Activated CD4-positive, alpha-beta memory T cell treated with anti-CD3 and anti-CD28 coated beads, Interleukin-2, amount 10 ng/mL, durations not matched to agents 7 days and 5 days (primary cell): ENCODE data around the gene PPP1R13L. TPM values are rescaled to one million over a fixed set of nuclear protein-coding genes. Genes with fewer than 3 reads are reported as not detected.
"Not testable (repeated sequence)": the region's sequence is repeated elsewhere in the genome, so short reads cannot be mapped to it uniquely, and the experiment has no call there.

Experiments used
- CTCF ChIA-PET: fragments of 350-600 bp; sonication (Branson Sonifier 250); formaldehyde crosslinking; loops from one replicate; lab custom pipeline; 2021; ENCODE audit warnings: antibody characterized with exemption, inconsistent platforms; lab: Charles Lee
- POLR2A ChIA-PET: fragments of 350-600 bp; sonication (Branson Sonifier 250); formaldehyde crosslinking; loops from one replicate; lab custom pipeline; 2021; ENCODE audit warnings: antibody characterized with exemption; lab: Charles Lee
- DNase-seq: peaks from one replicate; pipeline ENCODE4 v3.0.0-alpha.2; 2020
- H3K27ac Mint-ChIP-seq: one replicate; pipeline ENCODE4 v1.8.0; 2021; ENCODE audit warnings: mild to moderate bottlenecking, mixed read lengths
- H3K27me3 Mint-ChIP-seq: one replicate; pipeline ENCODE4 v1.8.0; 2021; ENCODE audit warnings: mixed read lengths
- H3K36me3 Mint-ChIP-seq: one replicate; pipeline ENCODE4 v1.8.0; 2021; ENCODE audit warnings: low read depth, mixed read lengths
- H3K4me1 Mint-ChIP-seq: one replicate; pipeline ENCODE4 v1.8.0; 2021; ENCODE audit warnings: mixed read lengths
- H3K4me3 Mint-ChIP-seq: one replicate; pipeline ENCODE4 v1.8.0; 2021; ENCODE audit warnings: mild to moderate bottlenecking, mixed read lengths
- H3K9me3 Mint-ChIP-seq: one replicate; pipeline ENCODE4 v1.8.0; 2021; ENCODE audit warnings: mixed read lengths
- total RNA-seq, 2 experiments: library from RNA; stranded (reverse); gene quantifications; one replicate each; pipeline ENCODE4 v1.2.3, GENCODE V29; 2021

The PPP1R13L gene
- total RNA-seq, 2 experiments from 2014 or later, result 13.0 to 18.9 TPM

GRCh38 chr19:45443462-45444317, 38.8 kb upstream of the PPP1R13L start:
- Mint-ChIP-seq H3K27ac (peak overlapping the region; percentile 29), H3K4me1 (peaks cover 59% of the 10 kb centered on the region), H3K36me3 (peaks cover 3% of the 10 kb centered on the region), H3K27me3 (no peaks in the 10 kb centered on the region), H3K4me3 (peak overlapping the region; percentile 73), H3K9me3 (no peaks in the 10 kb centered on the region)
- ChIA-PET POLR2A (interaction anchor here (4.4 kb wide), 1 partner anchor 25 kb away, joined by 19 read pairs; the partner anchor contains the start of gene FOSB), CTCF (no interaction called here)
- DNase-seq, result peak; percentile 60

GRCh38 chr19:45442778-45443461, 38.1 kb upstream of the PPP1R13L start:
- POLR2A ChIA-PET, result interaction anchor here (4.4 kb wide), 1 partner anchor 25 kb away, joined by 19 read pairs; the partner anchor contains the start of gene FOSB
- DNase-seq, result peak; percentile 46

GRCh38 chr19:45442408-45442777, 37.5 kb upstream of the PPP1R13L start:
- H3K27ac Mint-ChIP-seq, result peak overlapping the region; percentile 61
- H3K36me3 Mint-ChIP-seq, result no peaks in the 10 kb centered on the region
- peaks cover 51% of the 10 kb centered on the region for H3K4me1 Mint-ChIP-seq
- no peaks in the 10 kb centered on the region for H3K27me3 Mint-ChIP-seq
- DNase-seq, result no peak
- no peaks in the 10 kb centered on the region for H3K9me3 Mint-ChIP-seq
- peak overlapping the region; percentile 73 for H3K4me3 Mint-ChIP-seq
- CTCF ChIA-PET, result interaction anchor here (7.4 kb wide), 1 partner anchor 35 kb away, joined by 311 read pairs; no protein-coding TSS in a partner anchor
- POLR2A ChIA-PET, result interaction anchor here (4.4 kb wide), 1 partner anchor 26 kb away, joined by 19 read pairs; the partner anchor contains the start of gene FOSB

More at GRCh38 chr19:45442778-45443461, 38.1 kb upstream of the PPP1R13L start:
- no peaks in the 10 kb centered on the region for H3K36me3 Mint-ChIP-seq
- peaks cover 54% of the 10 kb centered on the region for H3K4me1 Mint-ChIP-seq
- peak overlapping the region; percentile 61 for H3K27ac Mint-ChIP-seq
- H3K9me3 Mint-ChIP-seq, result no peaks in the 10 kb centered on the region
- peak overlapping the region; percentile 73 for H3K4me3 Mint-ChIP-seq
- no peaks in the 10 kb centered on the region for H3K27me3 Mint-ChIP-seq
- CTCF ChIA-PET, result interaction anchor here (7.4 kb wide), 1 partner anchor 35 kb away, joined by 311 read pairs; no protein-coding TSS in a partner anchor

GRCh38 chr19:45440873-45441654, 36.2 kb upstream of the PPP1R13L start:
- POLR2A ChIA-PET, result interaction anchor here (1.0 to 2.9 kb wide), 5 partner anchors 8 to 200 kb away, joined by 4 to 73 read pairs (median 11); no protein-coding TSS in a partner anchor
- Mint-ChIP-seq H3K27me3 (no peaks in the 10 kb centered on the region), H3K4me3 (peak overlapping the region; percentile 59), H3K27ac (peak overlapping the region; percentile 17), H3K4me1 (peaks cover 46% of the 10 kb centered on the region), H3K9me3 (no peaks in the 10 kb centered on the region), H3K36me3 (no peaks in the 10 kb centered on the region)
- CTCF ChIA-PET, result interaction anchor here (0.6 to 7.4 kb wide), 8 partner anchors 13 to 1866 kb away, joined by 3 to 311 read pairs (median 18); partner anchors contain the start of gene FOSB
- no peak for DNase-seq

GRCh38 chr19:45440259-45440638, 35.4 kb upstream of the PPP1R13L start:
- H3K9me3 Mint-ChIP-seq, result no peaks in the 10 kb centered on the region
- DNase-seq, result no peak
- peak overlapping the region; percentile 59 for H3K4me3 Mint-ChIP-seq
- H3K27ac Mint-ChIP-seq, result peak overlapping the region; percentile 73
- POLR2A ChIA-PET, result interaction anchor here (1.0 to 2.9 kb wide), 11 partner anchors 9 to 201 kb away, joined by 3 to 73 read pairs (median 8); partner anchors contain the start of gene FOSB
- no peaks in the 10 kb centered on the region for H3K27me3 Mint-ChIP-seq
- no peaks in the 10 kb centered on the region for H3K36me3 Mint-ChIP-seq
- H3K4me1 Mint-ChIP-seq, result peaks cover 42% of the 10 kb centered on the region
- CTCF ChIA-PET, result interaction anchor here (0.6 to 7.4 kb wide), 23 partner anchors 9 to 223 kb away, joined by 3 to 311 read pairs (median 7); partner anchors contain the start of genes FOSB and PPM1N

- H3K27me3 Mint-ChIP-seq, result no peaks in the 10 kb centered on the region
- ChIA-PET CTCF (interaction anchor here (0.6 to 7.4 kb wide), 36 partner anchors 9 to 253 kb away, joined by 3 to 311 read pairs (median 6); partner anchors contain the start of genes EML2, ERCC1, FOSB and PPM1N), POLR2A (interaction anchor here (0.6 to 2.9 kb wide), 17 partner anchors 8 to 202 kb away, joined by 3 to 73 read pairs (median 4); partner anchors contain the start of genes ERCC1 and FOSB)
- peak overlapping the region; percentile 59 for H3K4me3 Mint-ChIP-seq
- no peaks in the 10 kb centered on the region for H3K9me3 Mint-ChIP-seq
- peak overlapping the region; percentile 73 for H3K27ac Mint-ChIP-seq
- peaks cover 36% of the 10 kb centered on the region for H3K4me1 Mint-ChIP-seq
- H3K36me3 Mint-ChIP-seq, result no peaks in the 10 kb centered on the region
- DNase-seq, result peak; percentile 85
Measured at GRCh38 chr19:45439569-45440258, 34.8 kb upstream of the PPP1R13L start.

GRCh38 chr19:45439190-45439568, 34.3 kb upstream of the PPP1R13L start:
- H3K36me3 Mint-ChIP-seq, result no peaks in the 10 kb centered on the region
- no peak for DNase-seq
- peak overlapping the region; percentile 52 for H3K4me3 Mint-ChIP-seq
- ChIA-PET CTCF (interaction anchor here (0.6 to 7.4 kb wide), 35 partner anchors 9 to 254 kb away, joined by 3 to 311 read pairs (median 6); partner anchors contain the start of genes EML2, ERCC1, FOSB and PPM1N), POLR2A (interaction anchor here (0.6 to 2.9 kb wide), 17 partner anchors 8 to 203 kb away, joined by 3 to 73 read pairs (median 4); partner anchors contain the start of genes ERCC1 and FOSB)
- H3K27ac Mint-ChIP-seq, result no peak overlapping the region
- no peaks in the 10 kb centered on the region for H3K9me3 Mint-ChIP-seq
- H3K4me1 Mint-ChIP-seq, result peaks cover 32% of the 10 kb centered on the region
- H3K27me3 Mint-ChIP-seq, result no peaks in the 10 kb centered on the region

- H3K27ac Mint-ChIP-seq, result no peak overlapping the region
- peaks cover 16% of the 10 kb centered on the region for H3K4me1 Mint-ChIP-seq
- no peaks in the 10 kb centered on the region for H3K27me3 Mint-ChIP-seq
- ChIA-PET POLR2A (interaction anchor here (1.1 kb wide), 1 partner anchor 41 kb away, joined by 5 read pairs; no protein-coding TSS in a partner anchor), CTCF (interaction anchor here (1.0 to 7.4 kb wide), 4 partner anchors 11 to 49 kb away, joined by 3 to 311 read pairs (median 52); no protein-coding TSS in a partner anchor)
- no peak overlapping the region for H3K4me3 Mint-ChIP-seq
- no peaks in the 10 kb centered on the region for H3K9me3 Mint-ChIP-seq
- H3K36me3 Mint-ChIP-seq, result no peaks in the 10 kb centered on the region
- DNase-seq, result no peak
Measured at GRCh38 chr19:45437328-45437727, 32.5 kb upstream of the PPP1R13L start.

- H3K27me3 Mint-ChIP-seq, result peaks cover 13% of the 10 kb centered on the region
- H3K9me3 Mint-ChIP-seq, H3K4me3 Mint-ChIP-seq, H3K36me3 Mint-ChIP-seq, H3K4me1 Mint-ChIP-seq, H3K27ac Mint-ChIP-seq, DNase-seq, POLR2A ChIA-PET: not testable (repeated sequence)
- CTCF ChIA-PET, result interaction anchor here (0.9 to 1.2 kb wide), 2 partner anchors 36 to 46 kb away, joined by 3 to 5 read pairs; partner anchors contain the start of gene FOSB
Measured at GRCh38 chr19:45432543-45432942, 27.7 kb upstream of the PPP1R13L start.

- Mint-ChIP-seq H3K27me3 (peaks cover 14% of the 10 kb centered on the region), H3K4me1 (peaks cover 12% of the 10 kb centered on the region)
- ChIA-PET POLR2A (interaction anchor here (1.2 to 1.7 kb wide), 2 partner anchors 8 to 54 kb away, joined by 4 read pairs; no protein-coding TSS in a partner anchor), CTCF (interaction anchor here (1.2 to 2.3 kb wide), 2 partner anchors 9 to 54 kb away, joined by 3 to 17 read pairs; no protein-coding TSS in a partner anchor)
- not testable (repeated sequence) for DNase-seq, H3K36me3 Mint-ChIP-seq, H3K27ac Mint-ChIP-seq, H3K9me3 Mint-ChIP-seq, H3K4me3 Mint-ChIP-seq
Measured at GRCh38 chr19:45431008-45431407, 26.1 kb upstream of the PPP1R13L start.

GRCh38 chr19:45429896-45430295, 25.0 kb upstream of the PPP1R13L start:
- Mint-ChIP-seq H3K4me1 (peaks cover 16% of the 10 kb centered on the region), H3K27me3 (peaks cover 14% of the 10 kb centered on the region)
- H3K9me3 Mint-ChIP-seq, H3K27ac Mint-ChIP-seq, H3K4me3 Mint-ChIP-seq, H3K36me3 Mint-ChIP-seq, DNase-seq: not testable (repeated sequence)
- POLR2A ChIA-PET, result interaction anchor here (1.7 kb wide), 1 partner anchor 10 kb away, joined by 4 read pairs; no protein-coding TSS in a partner anchor
- CTCF ChIA-PET, result interaction anchor here (2.3 kb wide), 1 partner anchor 10 kb away, joined by 17 read pairs; no protein-coding TSS in a partner anchor
